GM23248 (cell line): Measurements from ENCODE around the gene ATP9A.

Experiments used
- EZH2 ChIP-seq: fragments of 200-600 bp; sonication (generic); IDR thresholded peaks from 2 replicates; pipeline ENCODE4 v1.6.1; 2018; ENCODE audit warnings: antibody characterized with exemption, mild to moderate bottlenecking; ENCODE audit not compliant: insufficient read depth, poor library complexity, severe bottlenecking
- EZH2phosphoT487 ChIP-seq: fragments of 200-600 bp; sonication (generic); IDR thresholded peaks from 2 replicates; pipeline ENCODE4 v1.6.1; 2018; ENCODE audit warnings: antibody characterized with exemption, moderate library complexity, mild to moderate bottlenecking, low read depth; ENCODE audit not compliant: insufficient read depth

GRCh38 chr20:51784299-51784698 lies 16.1 kb upstream of the ATP9A start:
- no peak for TF ChIP-seq EZH2
- no peak for TF ChIP-seq EZH2phosphoT487
